HepG2 (cell line): ENCODE data around the gene C2CD3.
"Not testable (repeated sequence)": the region's sequence is repeated elsewhere in the genome, so short reads cannot be mapped to it uniquely, and the experiment has no call there.

ENCODE experiments used
- ATF2 ChIP-seq: sonication (generic); formaldehyde crosslinking; IDR thresholded peaks from 2 replicates; pipeline ENCODE4 v1.4.0; 2020; ENCODE audit warnings: missing genetic modification reagents
- DPF2 ChIP-seq: sonication (generic); formaldehyde crosslinking; IDR thresholded peaks from 2 replicates; pipeline ENCODE4 v1.4.0; 2020; ENCODE audit warnings: mild to moderate bottlenecking, low read depth, missing genetic modification reagents, borderline replicate concordance
- ELF1 ChIP-seq: sonication (generic); formaldehyde crosslinking; IDR thresholded peaks from 2 replicates; pipeline ENCODE4 v1.4.0; 2020; ENCODE audit warnings: missing genetic modification reagents
- FOXK2 ChIP-seq: fragments of 450-650 bp; IDR thresholded peaks from 2 replicates; pipeline ENCODE4 v1.6.1; 2016
- GATAD2A ChIP-seq: IDR thresholded peaks from 2 replicates; pipeline ENCODE4 v1.6.1; 2016
- MED1 ChIP-seq: sonication (generic); formaldehyde crosslinking; IDR thresholded peaks from 2 replicates; pipeline ENCODE4 v1.4.0; 2020; ENCODE audit warnings: missing genetic modification reagents
- NCOR1 ChIP-seq: fragments of 200-600 bp; sonication (generic); IDR thresholded peaks from 2 replicates; pipeline ENCODE4 v1.7.0; 2017; ENCODE audit warnings: antibody characterized with exemption, low read length, borderline replicate concordance
- SUZ12 ChIP-seq: fragments of 150-350 bp; IDR thresholded peaks from 2 replicates; pipeline ENCODE4 v1.6.1; 2014; ENCODE audit warnings: low read depth, low read length
- TCF12 ChIP-seq, 2 experiments: fragments of 450-650 bp in 1 of 2; sonication (generic) in 1 of 2; formaldehyde crosslinking in 1 of 2; IDR thresholded peaks; 2 replicates each; pipeline versions ENCODE4 v1.6.1 to v1.8.0; 2017 to 2022; ENCODE audit warnings: antibody characterized with exemption in 1 of 2, mild to moderate bottlenecking in 1 of 2, missing genetic modification reagents in 1 of 2, moderate library complexity in 1 of 2
- ZFP36 ChIP-seq: fragments of 150-350 bp; IDR thresholded peaks from 2 replicates; pipeline ENCODE4 v1.6.1; 2018; ENCODE audit warnings: borderline replicate concordance, low read length, low read depth; ENCODE audit not compliant: partially characterized antibody
- TF ChIP-seq, protein P1 (sequence below): sonication (generic); formaldehyde crosslinking; IDR thresholded peaks from 2 replicates; pipeline ENCODE4 v1.5.0; 2020; ENCODE audit warnings: mild to moderate bottlenecking, missing genetic modification reagents, moderate library complexity
- TF ChIP-seq, protein P2 (sequence below): sonication (generic); formaldehyde crosslinking; IDR thresholded peaks from 2 replicates; pipeline ENCODE4; 2020; ENCODE audit warnings: missing genetic modification reagents, mild to moderate bottlenecking, borderline replicate concordance
- TF ChIP-seq, protein P3 (sequence below): sonication (generic); formaldehyde crosslinking; IDR thresholded peaks from 2 replicates; pipeline ENCODE4 v1.9.0; 2021; ENCODE audit warnings: missing genetic modification reagents, borderline replicate concordance

- TF ChIP-seq, protein P1, sequence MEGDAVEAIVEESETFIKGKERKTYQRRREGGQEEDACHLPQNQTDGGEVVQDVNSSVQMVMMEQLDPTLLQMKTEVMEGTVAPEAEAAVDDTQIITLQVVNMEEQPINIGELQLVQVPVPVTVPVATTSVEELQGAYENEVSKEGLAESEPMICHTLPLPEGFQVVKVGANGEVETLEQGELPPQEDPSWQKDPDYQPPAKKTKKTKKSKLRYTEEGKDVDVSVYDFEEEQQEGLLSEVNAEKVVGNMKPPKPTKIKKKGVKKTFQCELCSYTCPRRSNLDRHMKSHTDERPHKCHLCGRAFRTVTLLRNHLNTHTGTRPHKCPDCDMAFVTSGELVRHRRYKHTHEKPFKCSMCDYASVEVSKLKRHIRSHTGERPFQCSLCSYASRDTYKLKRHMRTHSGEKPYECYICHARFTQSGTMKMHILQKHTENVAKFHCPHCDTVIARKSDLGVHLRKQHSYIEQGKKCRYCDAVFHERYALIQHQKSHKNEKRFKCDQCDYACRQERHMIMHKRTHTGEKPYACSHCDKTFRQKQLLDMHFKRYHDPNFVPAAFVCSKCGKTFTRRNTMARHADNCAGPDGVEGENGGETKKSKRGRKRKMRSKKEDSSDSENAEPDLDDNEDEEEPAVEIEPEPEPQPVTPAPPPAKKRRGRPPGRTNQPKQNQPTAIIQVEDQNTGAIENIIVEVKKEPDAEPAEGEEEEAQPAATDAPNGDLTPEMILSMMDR (CRISPR knock-in tag), result not testable (repeated sequence)
- TF ChIP-seq MED1 (CRISPR knock-in tag); FOXK2; DPF2; NCOR1; ZFP36; SUZ12; ELF1 (CRISPR knock-in tag); GATAD2A (CRISPR knock-in tag); TCF12 (IDR thresholded peaks at IDR 0.05); TCF12 (CRISPR knock-in tag; IDR thresholded peaks at IDR 0.05); ATF2: not testable (repeated sequence)
- TF ChIP-seq, protein P2, sequence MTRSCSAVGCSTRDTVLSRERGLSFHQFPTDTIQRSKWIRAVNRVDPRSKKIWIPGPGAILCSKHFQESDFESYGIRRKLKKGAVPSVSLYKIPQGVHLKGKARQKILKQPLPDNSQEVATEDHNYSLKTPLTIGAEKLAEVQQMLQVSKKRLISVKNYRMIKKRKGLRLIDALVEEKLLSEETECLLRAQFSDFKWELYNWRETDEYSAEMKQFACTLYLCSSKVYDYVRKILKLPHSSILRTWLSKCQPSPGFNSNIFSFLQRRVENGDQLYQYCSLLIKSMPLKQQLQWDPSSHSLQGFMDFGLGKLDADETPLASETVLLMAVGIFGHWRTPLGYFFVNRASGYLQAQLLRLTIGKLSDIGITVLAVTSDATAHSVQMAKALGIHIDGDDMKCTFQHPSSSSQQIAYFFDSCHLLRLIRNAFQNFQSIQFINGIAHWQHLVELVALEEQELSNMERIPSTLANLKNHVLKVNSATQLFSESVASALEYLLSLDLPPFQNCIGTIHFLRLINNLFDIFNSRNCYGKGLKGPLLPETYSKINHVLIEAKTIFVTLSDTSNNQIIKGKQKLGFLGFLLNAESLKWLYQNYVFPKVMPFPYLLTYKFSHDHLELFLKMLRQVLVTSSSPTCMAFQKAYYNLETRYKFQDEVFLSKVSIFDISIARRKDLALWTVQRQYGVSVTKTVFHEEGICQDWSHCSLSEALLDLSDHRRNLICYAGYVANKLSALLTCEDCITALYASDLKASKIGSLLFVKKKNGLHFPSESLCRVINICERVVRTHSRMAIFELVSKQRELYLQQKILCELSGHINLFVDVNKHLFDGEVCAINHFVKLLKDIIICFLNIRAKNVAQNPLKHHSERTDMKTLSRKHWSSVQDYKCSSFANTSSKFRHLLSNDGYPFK (CRISPR knock-in tag), result not testable (repeated sequence)
- TF ChIP-seq, protein P3, sequence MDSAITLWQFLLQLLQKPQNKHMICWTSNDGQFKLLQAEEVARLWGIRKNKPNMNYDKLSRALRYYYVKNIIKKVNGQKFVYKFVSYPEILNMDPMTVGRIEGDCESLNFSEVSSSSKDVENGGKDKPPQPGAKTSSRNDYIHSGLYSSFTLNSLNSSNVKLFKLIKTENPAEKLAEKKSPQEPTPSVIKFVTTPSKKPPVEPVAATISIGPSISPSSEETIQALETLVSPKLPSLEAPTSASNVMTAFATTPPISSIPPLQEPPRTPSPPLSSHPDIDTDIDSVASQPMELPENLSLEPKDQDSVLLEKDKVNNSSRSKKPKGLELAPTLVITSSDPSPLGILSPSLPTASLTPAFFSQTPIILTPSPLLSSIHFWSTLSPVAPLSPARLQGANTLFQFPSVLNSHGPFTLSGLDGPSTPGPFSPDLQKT (CRISPR knock-in tag), result not testable (repeated sequence)
Observed at GRCh38 chr11:73985661-73986060, 185.1 kb downstream of the C2CD3 start.
